ENCODE results near the gene HAUS1.

GRCh38 chr18:46097431-46097800 lies 6.8 kb upstream of the HAUS1 start:
- TF ChIP-seq POLR2A (IDR thresholded peaks at IDR 0.05): no peak
- TF ChIP-seq, protein P1, sequence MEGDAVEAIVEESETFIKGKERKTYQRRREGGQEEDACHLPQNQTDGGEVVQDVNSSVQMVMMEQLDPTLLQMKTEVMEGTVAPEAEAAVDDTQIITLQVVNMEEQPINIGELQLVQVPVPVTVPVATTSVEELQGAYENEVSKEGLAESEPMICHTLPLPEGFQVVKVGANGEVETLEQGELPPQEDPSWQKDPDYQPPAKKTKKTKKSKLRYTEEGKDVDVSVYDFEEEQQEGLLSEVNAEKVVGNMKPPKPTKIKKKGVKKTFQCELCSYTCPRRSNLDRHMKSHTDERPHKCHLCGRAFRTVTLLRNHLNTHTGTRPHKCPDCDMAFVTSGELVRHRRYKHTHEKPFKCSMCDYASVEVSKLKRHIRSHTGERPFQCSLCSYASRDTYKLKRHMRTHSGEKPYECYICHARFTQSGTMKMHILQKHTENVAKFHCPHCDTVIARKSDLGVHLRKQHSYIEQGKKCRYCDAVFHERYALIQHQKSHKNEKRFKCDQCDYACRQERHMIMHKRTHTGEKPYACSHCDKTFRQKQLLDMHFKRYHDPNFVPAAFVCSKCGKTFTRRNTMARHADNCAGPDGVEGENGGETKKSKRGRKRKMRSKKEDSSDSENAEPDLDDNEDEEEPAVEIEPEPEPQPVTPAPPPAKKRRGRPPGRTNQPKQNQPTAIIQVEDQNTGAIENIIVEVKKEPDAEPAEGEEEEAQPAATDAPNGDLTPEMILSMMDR (IDR thresholded peaks at IDR 0.05): no peak
